ENCODE results near the gene TENT4A. TPM values are rescaled to one million over a fixed set of nuclear protein-coding genes. Genes with fewer than 3 reads are reported as not detected.

The TENT4A gene
- total and polyA plus RNA-seq, 2 of the 4 experiments (the other 2 are of a cell fraction): 5.9 to 17.2 TPM

DNA sequence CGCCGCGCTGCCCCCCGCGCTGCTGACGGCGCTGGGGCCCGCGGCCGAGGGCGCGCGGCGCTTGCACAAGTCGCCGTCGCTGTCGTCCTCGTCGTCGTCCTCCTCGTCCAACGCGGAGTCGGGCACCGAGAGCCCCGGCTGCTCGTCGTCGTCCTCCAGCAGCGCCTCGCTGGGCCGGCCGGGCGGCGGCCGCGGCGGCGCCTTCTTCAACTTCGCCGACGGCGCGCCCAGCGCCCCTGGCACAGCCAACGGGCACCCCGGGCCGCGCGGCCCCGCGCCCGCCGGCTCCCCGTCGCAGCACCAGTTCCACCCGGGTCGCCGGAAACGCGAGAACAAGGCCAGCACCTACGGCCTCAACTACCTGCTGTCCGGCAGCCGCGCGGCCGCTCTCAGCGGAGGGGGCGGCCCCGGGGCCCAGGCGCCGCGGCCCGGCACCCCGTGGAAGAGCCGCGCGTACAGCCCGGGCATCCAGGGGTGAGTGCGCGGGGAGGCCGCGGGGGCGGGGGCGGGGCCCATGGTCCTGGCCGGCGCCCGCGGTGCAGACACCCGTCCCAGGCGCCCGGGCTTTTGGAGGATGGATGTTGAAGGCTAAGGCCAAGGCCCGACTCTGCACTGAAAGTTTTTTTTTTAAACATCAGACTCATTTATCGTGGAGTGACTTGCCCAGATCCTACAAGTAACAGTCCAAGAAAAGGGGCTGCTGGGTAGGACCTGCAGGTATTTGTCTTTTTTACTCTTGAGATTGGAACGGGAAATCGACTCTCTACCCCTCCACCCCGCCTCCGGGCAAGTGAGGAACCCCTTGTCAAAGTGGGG lies 1.2 kb downstream of the TENT4A start:
- Histone ChIP-seq H4K20me1 (ENCODE audit: insufficient read depth, low read length) (peaks cover 52% of the 10 kb centered on the region), H2BK20ac (ENCODE audit: low read depth, low read length) (no peak overlapping the region), H3K4ac (ENCODE audit: low read depth, low read length) (peak overlapping the region; percentile 35; the same call in 1 of the 2 replicates), H2BK120ac (ENCODE audit: low read depth, low read length) (no peak overlapping the region), H3K4me1 (ENCODE audit: control insufficient read depth, insufficient read depth, low read length) (peaks cover 23% of the 10 kb centered on the region), H3K27me3 (ENCODE audit: control insufficient read depth, insufficient read depth, low read length) (no peaks in the 10 kb centered on the region), H3K14ac (replicated peaks; ENCODE audit: low read depth, low read length) (0 out of 2 replicates have a peak overlapping the region, but pooled peaks have one; percentile 69), H3K79me1 (ENCODE audit: low read depth in 1 of 2, low read length in 2 of 2) (peaks cover 4 to 53% of the 10 kb centered on the region in 2 experiments; a peak in 3 of 4 replicates), H3K23ac (ENCODE audit: low read depth, low read length) (peak overlapping the region; percentile 72; the same call in 1 of the 2 replicates), H2AK9ac (replicated peaks; ENCODE audit: low read depth, low read length, poor library complexity) (peak overlapping the region; percentile 82), H2BK5ac (ENCODE audit: low read depth, low read length, poor library complexity, severe bottlenecking) (peak overlapping the region; percentile 51), H3K4me2 (ENCODE audit: low read depth, low read length) (peak overlapping the region; percentile 100), H4K91ac (ENCODE audit: insufficient read depth, low read depth, low read length) (no peak overlapping the region), H2BK15ac (ENCODE audit: low read depth, low read length) (no peak overlapping the region), H2AFZ (replicated peaks; ENCODE audit: low read length, poor library complexity) (peak overlapping the region; percentile 86), H3K4me3 (ENCODE audit: insufficient read depth, low read depth, low read length) (peak overlapping the region; percentile 89), H3K18ac (ENCODE audit: low read depth, low read length) (no peak overlapping the region), H3K9me3 (ENCODE audit: control insufficient read depth, insufficient read depth, low read length) (no peaks in the 10 kb centered on the region), H4K8ac (ENCODE audit: low read depth in 2 of 2, low read length in 2 of 2) (no peak overlapping the region), H3K27ac (ENCODE audit: insufficient read depth, low read length) (peak overlapping the region; percentile 75), H3K36me3 (ENCODE audit: control insufficient read depth, insufficient read depth, low read length) (no peaks in the 10 kb centered on the region; the same call in 1 of the 2 replicates), H4K5ac (ENCODE audit: low read depth, low read length) (no peak overlapping the region), H3K9me1 (ENCODE audit: insufficient read depth, low read length) (peaks cover 43% of the 10 kb centered on the region), H2AK5ac (ENCODE audit: low read depth, low read length) (no peak overlapping the region), H3K56ac (ENCODE audit: extremely low read depth, insufficient read depth, low read length) (no peak overlapping the region), H3K9ac (ENCODE audit: low read depth, low read length) (peak overlapping the region; percentile 92)
- ATAC-seq (ENCODE audit: low read depth): no peak
- TF ChIP-seq, protein P1, sequence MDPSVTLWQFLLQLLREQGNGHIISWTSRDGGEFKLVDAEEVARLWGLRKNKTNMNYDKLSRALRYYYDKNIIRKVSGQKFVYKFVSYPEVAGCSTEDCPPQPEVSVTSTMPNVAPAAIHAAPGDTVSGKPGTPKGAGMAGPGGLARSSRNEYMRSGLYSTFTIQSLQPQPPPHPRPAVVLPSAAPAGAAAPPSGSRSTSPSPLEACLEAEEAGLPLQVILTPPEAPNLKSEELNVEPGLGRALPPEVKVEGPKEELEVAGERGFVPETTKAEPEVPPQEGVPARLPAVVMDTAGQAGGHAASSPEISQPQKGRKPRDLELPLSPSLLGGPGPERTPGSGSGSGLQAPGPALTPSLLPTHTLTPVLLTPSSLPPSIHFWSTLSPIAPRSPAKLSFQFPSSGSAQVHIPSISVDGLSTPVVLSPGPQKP (IDR thresholded peaks at IDR 0.05; ENCODE audit: borderline replicate concordance, low read depth, low read length): no peak
- TF ChIP-seq RCOR1 (IDR thresholded peaks at IDR 0.05; ENCODE audit: insufficient replicate concordance, low read length) (no peak), POLR2A (IDR thresholded peaks at IDR 0.05; ENCODE audit: low read depth, low read length) (no peak), NFE2L2 (IDR thresholded peaks at IDR 0.05; ENCODE audit: low read depth, low read length) (no peak), RAD21 (IDR thresholded peaks at IDR 0.05; ENCODE audit: low read length) (no peak), FOS (IDR thresholded peaks at IDR 0.05; ENCODE audit: low read depth, low read length) (no peak), MAFK (IDR thresholded peaks at IDR 0.05; ENCODE audit: low read depth, low read length) (no peak), MAZ (IDR thresholded peaks at IDR 0.05; ENCODE audit: borderline replicate concordance, low read depth, low read length) (no peak)
- TF ChIP-seq, protein P2, sequence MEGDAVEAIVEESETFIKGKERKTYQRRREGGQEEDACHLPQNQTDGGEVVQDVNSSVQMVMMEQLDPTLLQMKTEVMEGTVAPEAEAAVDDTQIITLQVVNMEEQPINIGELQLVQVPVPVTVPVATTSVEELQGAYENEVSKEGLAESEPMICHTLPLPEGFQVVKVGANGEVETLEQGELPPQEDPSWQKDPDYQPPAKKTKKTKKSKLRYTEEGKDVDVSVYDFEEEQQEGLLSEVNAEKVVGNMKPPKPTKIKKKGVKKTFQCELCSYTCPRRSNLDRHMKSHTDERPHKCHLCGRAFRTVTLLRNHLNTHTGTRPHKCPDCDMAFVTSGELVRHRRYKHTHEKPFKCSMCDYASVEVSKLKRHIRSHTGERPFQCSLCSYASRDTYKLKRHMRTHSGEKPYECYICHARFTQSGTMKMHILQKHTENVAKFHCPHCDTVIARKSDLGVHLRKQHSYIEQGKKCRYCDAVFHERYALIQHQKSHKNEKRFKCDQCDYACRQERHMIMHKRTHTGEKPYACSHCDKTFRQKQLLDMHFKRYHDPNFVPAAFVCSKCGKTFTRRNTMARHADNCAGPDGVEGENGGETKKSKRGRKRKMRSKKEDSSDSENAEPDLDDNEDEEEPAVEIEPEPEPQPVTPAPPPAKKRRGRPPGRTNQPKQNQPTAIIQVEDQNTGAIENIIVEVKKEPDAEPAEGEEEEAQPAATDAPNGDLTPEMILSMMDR (conservative IDR thresholded peaks at IDR 0.05; ENCODE audit: low read depth, low read length): no peak
- TF ChIP-seq, protein P3, sequence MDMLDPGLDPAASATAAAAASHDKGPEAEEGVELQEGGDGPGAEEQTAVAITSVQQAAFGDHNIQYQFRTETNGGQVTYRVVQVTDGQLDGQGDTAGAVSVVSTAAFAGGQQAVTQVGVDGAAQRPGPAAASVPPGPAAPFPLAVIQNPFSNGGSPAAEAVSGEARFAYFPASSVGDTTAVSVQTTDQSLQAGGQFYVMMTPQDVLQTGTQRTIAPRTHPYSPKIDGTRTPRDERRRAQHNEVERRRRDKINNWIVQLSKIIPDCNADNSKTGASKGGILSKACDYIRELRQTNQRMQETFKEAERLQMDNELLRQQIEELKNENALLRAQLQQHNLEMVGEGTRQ (IDR thresholded peaks at IDR 0.05; ENCODE audit: low read depth, low read length): no peak
- no TSS peak for BruUV-seq (replicated peaks)
- intact Hi-C loops (cut with micrococcal nuclease) (loop anchor here (5.0 kb wide), 1 partner anchor 33 kb away; no protein-coding TSS in a partner anchor), in situ Hi-C loops (cut with MboI; ENCODE audit: low sequenced_read_pairs) (no loop called here), dilution Hi-C loops (cut with HindIII; ENCODE audit: low sequenced_read_pairs, unreplicated experiment) (no loop called here)
- no peak for DNase-seq
- ChIA-PET POLR2A (ENCODE audit: unreplicated experiment) (no interaction called here), CTCF (no interaction called here)
- WGBS, 2 experiments (ENCODE audit: extremely low coverage in 2 of 2, insufficient read length in 1 of 2): 1% methylated on average over 30 of the region's 99 CpGs; no CpG with 5 or more reads in 1 of the 2 experiments
